ENCODE results near the gene SEZ6L.

The SEZ6L gene

DNA sequence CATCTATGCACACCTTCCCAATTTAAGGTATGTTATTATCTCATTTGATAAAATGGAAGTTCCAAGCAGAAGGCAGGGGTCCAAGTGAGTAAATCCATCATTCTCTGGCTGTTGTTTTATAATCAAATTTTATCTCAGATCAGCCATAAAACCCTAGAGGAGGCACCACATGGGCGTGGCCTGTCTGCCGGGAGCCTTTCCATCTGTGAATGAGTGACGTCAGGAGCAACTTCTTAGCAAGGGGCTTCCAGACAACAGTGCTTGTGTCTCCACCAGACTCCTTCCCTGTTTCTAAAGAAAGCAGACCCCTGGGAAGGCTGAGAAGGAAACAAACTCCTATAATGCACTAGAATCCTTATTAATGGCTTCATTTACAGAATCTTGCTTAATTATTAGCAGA, 13.5 kb downstream of the SEZ6L start:
- no peak for DNase-seq

DNA sequence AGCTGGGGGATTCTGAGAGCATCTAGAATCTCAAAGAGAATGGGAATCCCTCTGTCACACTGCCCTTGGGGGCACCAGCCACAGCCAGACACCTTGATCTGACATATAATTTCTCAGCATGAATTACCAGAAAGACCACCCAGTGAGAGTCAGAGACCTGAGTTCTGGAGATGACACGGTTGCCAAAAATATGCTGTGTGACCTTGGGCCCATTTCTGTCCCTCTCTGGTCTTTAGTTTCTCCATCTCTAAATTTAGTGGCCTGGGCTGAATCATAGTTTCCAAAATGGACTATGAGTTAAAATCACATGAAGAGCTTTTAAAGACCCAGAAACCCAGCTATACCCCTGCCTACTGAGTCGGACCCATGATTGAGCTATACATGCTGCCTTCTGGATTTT, 15.9 kb downstream of the SEZ6L start:
- no peak for DNase-seq

DNA sequence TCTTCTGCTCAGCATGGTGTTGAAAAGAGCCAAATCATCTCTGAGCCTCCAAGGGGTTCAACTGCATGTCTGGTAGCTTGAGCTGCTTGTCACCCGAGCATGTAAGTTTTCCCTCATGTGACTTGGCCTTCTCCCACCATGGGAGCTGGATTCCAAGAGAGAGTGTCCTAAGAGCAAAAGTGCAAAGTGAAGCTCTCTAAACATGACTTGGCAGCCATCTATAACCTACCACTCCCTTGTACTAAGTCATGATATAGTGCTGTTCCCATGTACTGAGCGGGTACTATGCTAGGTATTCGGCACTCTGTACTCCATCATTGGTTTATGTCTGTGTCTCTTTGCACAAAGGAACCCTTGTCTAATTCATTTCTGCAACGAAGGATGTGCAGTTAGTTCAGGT, 19.1 kb downstream of the SEZ6L start:
- DNase-seq, result no peak

DNA sequence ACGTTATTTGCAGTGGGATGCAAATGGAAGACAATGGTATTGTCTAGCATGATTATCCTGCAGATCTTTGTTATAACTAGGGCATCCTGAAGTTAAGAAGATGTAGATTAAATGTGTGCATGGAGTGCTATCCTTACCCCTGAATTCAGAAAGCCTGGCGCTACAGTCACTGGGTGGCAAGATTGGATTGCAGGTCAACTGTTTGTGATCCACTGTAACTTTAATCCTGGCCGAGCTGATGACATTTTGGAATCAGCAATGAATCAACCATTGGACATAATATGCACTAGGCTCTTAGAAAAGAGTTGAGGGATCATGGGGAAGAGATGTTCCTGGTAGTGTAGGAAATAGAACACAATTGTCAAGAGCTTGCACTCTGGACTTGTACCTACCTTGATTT, 25.1 kb downstream of the SEZ6L start:
- no peak for DNase-seq

DNA sequence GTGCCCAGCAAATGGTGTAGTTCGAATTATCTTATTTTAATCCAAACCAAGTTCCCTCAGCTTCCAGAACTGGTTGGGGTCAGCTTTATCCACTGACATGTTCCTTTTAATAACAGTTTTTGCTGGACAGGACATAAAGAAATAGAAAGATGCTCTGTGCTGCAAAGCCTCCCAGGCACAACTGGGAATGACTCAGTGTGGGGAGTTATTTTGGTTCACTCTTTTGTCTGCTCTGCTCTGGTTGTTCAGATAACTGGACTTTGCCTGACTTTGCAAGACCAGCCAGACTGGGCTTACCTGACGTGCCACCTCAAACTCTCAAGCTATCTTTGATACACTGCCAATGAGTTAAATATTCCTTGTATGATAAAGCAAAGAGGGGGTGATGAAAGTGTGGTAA, 25.6 kb downstream of the SEZ6L start:
- no peak for DNase-seq

DNA sequence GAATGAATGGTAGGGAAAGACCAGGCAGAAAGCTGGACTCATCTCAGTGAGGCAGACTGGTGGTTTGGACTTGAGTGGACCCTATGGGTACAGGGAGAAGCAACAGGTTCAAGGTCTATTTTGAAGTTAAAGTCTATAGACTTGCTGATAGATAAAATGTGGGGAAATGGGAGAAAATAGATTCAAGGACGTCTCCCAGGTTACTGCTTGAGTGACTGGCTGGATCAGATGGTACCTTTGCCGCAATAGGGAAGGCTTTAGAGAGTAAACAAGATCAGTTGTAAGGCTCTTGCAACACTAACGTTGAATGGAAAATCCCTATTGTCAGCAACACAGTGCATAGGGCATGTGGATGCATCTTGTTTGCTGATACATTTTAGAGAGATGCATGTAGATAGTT, 27.4 kb downstream of the SEZ6L start:
- DNase-seq, result no peak

DNA sequence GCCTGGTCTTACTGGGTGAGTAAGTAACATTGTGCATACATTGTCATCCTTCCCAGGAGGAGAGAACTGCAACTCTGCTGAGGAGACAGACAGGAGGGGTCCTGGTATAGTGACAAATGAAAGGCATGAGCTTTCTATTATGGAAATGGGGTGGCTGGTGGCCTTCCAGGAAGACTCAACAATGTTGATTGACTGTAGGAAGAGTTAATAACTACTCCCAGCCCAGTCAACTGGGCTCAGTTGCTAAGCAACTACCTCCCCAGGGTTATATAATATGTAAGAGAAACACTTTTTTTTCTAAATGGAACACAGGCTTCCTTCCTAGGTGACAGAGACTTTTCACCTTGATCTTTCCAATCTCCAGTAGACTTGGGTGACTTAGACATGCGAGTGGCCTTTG, 28.2 kb downstream of the SEZ6L start:
- no peak for DNase-seq

DNA sequence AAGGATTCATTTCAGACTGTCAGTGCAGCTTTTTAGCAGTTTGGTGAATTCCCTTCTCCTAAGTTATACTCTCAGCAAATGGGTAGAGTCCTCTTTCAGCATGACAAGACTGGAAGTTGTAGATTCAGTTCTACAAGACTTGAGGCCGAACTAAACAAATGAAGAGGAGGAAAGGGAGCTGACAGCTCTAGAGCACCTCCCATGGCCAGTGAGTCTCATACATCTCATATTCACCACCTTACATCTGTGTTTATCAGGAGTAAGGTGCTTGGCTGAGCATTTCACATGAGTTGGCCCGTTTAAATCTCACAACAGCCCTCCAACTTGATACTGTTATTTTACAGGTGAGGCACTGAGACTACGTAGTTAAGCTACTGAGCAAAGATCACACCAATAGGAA, 30.4 kb downstream of the SEZ6L start:
- DNase-seq, result no peak

DNA sequence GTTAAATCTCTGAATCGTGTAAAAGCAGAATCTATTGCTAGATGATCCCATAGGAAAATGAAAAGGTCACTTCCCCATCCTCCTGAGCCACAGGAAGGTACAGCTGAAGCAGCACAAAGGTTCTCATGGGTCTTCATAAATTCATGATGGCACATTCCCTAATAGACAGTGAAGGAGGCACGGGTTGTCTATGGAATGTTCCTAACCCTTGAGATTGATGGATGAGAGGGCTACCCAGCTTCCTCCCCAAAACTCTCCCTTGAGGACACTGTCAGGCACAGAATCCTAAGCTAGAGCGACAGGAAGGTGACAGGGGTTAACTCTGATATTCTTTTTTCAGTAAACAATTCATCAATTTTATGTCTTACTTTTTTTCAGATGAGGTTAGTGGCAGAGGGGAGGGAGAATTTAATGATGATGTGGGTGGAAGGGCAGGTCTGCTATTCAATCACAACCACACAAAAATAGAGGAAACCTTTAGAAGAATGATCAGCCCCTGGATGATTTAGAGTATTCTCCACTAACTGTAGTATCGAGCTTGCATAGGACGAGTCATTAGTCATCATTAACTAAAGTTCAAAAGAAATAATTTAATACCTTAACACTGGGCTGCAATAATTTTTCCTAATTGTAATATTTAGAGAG, 33.1 kb downstream of the SEZ6L start:
- DNase-seq, result no peak

DNA sequence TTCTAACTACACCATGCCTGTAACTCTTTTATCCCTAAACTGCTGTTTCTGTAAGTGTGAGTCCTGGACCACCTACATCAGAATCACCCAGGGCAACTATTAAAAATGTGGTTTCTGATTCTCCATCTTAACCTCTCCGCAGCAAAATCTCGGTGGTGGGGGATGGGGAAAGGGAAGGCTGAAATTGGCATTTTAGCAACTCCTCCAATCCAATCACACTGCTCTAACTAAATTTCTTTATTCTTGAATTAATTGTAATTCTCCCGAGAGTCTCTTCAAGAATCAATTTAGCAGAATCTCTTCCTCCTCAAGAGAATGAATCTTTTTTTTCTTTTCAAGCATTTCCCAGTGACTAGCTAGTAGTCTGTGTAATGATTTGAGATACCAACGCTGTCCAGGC, 36.2 kb downstream of the SEZ6L start:
- no peak for DNase-seq

DNA sequence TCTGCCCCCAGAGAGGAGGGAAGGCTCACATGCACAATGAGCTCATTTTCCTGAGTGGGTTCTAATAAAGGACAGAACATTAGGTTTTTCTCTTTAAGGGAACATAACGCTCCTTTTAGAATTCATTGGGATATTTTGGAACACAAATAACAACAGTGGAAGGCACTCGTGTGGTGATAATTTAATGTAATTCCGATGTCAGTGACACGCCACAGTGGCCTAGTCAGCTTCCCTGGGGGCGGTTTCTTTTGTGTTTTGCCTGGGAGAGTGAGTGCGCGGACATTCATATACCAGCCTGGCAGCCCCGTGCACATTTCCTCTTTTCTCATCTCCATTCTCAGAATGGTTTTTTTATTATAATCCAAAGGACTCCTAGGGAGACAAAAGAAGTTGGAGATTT, 41.1 kb downstream of the SEZ6L start:
- no peak for DNase-seq

DNA sequence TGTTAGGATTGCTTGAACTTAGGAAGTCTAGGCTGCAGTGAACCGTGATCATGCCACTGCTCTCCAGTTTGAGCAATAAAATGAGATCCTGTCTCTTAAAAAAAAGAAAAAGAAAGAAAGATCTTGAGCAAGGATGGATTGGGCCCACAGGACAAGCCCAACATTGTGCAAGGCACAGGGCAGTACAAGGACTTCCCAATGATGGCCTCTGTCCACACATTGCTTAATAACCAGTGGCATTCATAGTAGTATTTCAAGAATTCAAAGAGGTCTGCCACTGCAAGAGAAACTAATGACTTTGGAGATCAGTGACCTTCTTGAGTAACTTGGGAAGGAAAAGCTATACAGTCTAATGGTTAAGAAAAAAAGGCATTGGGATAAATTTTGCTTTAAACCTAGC, 44.6 kb downstream of the SEZ6L start:
- no peak for DNase-seq

DNA sequence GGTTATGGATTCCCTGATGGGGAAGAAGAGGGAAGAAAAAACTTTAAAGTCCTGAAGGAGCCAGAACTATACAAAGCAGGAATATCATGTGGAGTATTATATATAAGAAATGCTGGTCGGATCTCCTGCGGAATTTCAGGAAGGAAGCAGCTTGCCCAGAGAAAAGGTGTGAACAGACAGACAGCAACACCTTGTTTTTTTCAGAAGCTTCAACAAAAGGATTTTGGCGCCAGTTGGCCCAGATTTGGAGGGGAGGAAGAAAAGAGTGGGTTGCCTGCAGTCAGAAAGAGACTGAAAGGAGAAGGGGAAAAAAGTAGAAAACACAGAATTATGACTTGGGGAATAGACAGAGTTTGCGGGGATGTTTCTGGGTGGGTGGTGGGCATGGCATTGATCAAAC, 45.2 kb downstream of the SEZ6L start:
- no peak for DNase-seq

DNA sequence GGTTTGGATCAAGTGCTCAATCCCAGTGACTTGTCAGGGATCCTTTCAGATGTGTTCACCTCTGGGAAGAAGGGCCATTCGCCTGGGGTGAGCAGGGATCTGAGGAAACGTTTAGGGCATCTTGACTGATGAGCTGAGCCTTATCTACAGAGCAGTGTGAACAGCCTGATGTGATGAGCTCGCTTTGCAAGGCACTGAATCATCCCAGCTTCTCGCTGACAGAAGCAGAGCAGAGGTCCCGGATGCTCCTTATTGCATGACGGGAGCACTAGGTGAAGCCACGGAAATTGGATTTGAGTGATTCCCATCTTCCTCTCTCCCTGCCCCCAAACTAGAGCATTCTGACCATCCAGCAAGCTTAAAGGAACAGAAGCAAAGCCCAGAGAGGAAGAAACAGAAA, 46.5 kb downstream of the SEZ6L start:
- DNase-seq, result no peak

DNA sequence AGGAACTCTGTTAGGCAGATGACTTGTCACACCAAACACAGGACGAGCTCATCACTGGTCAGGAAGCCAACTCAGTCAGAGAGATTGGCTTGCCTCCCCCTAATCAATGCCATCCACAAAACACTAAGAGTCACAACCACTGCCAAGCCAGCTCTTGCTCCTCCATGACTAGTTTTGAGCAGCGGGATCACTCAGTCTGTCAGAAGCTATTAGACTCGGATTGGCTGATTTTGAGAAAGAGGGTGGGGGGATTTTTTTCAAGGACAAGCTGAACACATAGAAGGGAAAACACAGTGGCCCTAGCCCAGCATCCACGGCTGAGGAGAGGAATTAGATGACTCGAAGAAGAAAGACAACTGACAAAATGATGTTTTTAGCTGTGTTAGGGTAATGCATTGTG, 55.9 kb downstream of the SEZ6L start:
- DNase-seq, result no peak

DNA sequence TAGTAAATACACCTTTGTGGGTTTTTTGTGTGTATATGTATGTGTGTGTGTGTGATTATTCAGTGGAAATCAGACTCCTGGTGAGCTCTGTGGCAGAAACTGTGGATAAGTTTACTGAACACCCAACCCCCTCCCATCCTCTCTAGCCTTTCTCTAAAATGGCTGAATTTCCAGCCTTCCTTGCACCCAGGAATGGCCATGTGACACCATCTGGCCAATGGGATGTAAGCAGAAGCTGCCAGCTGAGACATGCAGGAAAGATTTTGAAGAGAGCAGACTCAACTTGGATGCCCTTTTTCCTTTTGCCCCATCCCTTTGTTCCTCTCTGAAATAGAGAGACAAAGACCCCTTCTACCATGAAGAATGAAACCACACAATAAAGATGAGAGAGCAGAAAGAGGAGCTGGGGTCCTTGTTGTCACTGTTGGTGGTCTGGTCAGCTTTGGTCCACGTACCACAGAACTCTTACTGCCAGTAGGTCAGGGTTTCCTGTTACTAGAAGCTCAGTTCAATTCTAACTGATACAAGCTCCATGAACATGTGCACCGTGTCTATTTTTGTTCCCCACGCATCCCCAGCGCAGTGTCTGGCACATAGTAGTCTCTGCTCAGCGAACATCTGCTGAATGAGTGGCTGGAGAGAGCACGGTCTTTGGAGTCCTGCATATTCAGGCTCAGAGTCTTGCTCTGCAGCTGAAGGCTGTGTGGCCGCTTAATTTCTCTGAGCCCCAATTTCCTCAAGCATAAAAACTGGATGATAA, 57.5 kb downstream of the SEZ6L start:
- no peak for DNase-seq

DNA sequence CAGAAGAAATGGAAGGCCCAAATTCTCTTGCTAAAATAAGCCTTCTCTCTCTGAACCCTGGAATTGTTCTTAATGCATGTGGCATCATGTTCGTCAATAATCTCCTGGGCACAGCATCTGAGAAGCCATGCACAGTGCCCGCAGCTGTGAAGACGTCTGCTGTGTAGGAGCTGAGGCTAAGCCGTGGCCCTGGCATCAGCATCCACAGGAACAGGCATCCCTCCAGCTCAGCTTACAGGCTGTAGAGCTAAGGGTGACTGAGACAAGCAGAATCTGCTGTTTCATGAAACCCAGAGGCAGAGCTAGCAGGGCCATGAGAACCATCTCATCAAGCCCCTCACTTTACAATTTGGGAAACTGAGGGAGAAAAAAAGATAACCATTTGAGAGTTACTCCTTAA, 60.6 kb downstream of the SEZ6L start:
- DNase-seq, result no peak

DNA sequence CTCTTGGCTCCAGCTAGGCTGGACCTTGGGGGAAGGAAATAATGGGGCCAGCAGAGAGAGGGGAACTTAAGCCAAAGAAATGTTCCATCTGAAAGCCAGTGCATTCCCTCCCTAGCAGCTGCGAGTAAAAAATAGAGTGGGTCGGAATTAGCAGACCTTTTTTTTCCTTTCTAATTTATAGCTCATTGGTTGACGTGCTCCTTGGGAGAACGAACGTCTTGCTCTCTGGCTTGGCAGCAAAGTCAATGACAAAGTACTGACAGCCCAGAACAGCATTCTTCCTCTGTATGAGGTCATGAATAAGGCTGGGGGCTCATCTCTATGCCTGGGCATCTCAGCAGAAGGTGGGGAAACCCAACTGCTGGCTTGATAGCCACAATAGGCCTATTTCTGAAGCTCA, 65.0 kb downstream of the SEZ6L start:
- no peak for DNase-seq

DNA sequence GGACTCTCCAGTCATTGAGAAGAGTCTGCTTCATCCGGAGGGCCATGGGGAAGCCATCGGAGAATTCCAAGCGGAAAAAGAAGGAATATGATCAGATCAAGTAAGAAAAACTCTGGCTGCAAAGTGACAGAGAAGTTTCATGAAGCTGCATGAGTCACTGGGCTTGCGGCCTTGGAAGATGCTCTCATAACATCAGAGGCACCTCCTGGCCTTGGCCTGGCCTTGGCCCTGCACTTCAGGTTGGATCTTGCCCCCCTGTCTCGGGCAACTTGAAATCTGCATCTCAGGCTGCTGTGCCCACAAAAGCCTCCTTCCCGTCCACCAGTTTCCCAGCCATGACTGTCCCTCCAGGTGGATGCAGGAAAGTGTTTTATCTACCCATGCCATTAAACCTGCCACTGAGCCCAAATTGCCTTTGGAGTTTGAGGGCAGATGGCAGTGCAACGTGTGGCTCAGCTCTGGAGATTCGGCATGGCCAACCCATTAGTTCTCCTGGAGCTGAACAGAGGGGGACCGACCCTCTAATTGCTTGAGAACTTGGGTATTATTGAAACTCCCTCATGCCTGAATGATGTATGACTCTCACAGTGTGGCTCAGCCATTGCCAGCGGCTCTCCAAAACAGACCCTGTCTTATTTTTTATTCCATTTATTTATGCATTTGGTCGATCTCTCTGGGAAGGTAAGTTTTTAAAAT, 66.7 kb downstream of the SEZ6L start:
- DNase-seq, result no peak

DNA sequence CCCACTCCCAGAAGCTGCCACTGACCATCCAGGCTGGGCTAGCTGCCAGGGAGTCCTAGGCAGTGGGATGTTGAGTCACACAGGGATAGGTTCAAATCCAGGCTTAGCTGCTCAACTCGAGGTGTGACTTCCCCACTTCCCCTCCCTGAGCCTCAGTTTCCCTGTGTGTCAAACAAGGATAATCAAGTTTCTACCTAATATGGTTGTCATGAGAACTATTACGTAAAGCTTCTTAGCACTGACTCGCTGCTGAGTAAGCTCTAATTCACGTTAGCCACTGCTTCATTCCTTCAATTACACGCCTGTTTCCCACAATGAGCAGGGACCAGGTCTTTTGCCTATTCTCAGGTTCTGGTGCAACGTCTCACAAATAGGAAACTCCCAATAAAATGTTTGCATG, 67.7 kb downstream of the SEZ6L start:
- no peak for DNase-seq

DNA sequence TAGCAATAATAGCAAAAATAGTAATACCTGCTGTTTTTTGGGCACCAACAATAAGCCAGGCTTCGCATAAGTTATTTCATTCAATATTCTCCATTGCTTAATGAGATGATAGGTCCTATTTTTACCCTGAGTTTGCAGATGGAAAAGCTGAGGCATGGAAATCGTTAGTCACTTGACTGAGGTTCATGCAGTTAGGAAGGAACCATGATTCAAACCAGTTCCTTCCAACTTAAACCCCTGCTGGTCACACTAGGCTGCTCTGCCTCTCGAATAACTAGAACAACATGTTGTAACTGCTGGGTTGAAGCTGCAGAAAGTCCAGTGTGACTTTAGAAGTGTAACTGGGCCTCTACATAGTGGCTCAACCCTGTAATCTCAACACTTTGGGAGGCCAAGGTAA, 69.3 kb downstream of the SEZ6L start:
- DNase-seq, result no peak

DNA sequence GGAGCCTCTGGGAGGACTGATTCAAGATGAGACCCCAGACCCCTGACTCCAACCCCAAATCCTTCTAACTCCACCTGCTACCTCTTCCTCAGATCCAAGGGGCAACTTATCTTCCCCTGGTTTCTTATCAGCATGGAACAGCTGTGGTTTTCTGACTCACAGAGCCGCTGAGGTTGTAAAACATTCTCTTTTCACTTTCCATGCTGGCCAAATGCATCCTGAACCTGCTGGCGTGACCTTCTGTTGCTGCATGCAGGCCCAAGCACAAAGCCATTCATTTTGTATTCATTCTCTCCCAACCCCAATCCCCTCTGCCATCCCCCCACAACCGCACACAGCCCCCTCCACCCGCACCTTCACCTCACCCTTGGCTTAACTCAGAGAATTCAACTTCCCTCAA, 70.3 kb downstream of the SEZ6L start:
- DNase-seq, result no peak

DNA sequence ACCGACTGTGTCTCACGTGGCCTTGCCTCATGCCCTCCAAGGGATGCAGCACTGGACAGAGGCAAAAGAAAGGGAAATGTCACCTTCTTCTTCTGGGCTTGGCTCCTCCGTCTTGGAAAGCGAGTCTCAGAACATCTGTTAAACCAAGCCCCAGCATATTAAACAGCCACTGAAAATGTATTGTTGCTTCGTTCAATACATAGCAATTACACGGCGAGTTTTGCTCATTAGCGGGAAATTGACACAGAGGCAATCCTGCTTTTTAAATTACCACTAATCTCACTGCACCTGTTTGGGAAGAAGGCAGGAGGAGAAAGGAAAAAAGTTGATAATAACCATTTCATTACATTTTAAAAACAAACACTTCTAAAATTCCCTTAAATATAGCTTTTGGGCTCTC, 72.1 kb downstream of the SEZ6L start:
- no peak for DNase-seq

DNA sequence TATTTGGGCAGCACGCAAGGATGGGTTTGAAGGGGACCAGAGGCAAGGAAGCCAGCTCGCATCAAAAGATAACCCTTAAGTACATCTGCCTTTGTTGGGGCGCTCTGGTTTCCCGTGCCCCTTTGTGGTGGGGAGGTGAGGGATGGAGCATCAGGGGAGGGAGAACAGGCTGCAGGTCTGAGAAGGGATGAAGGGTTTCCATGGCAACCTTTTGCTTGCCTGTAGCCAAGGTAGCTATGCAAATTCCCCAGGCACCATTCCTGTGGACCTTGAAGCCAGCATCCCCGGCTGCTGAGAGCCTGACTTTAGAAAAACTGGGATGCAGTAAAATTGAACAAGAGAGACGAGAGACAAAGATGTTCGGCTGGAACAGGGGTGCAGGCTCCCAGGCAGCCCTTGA, 75.7 kb downstream of the SEZ6L start:
- no peak for DNase-seq

DNA sequence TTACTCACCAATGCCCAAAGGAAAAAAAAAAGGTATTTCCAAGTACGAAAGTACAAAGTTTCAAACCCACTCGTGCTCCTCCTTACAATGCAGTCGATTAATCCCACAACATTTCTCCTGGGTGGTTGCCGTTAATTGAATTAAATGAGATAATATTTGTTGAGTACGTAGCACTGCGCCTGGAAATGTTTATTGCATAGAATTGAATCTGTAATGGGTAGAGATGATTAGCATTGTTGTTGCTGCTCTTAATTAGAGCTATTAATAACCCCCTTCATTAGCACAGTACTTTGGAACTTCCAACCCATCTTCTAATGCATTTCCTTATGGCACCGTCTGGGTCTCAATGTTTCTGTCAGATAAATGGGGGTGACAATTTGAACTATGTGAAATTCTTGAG, 77.3 kb downstream of the SEZ6L start:
- no peak for DNase-seq

All from DMS79 treated with DMSO at 0.1 percent for 48 hours (cell line).